ENCODE results near the gene GAL3ST1. TPM values are rescaled to one million over a fixed set of nuclear protein-coding genes. Genes with fewer than 3 reads are reported as not detected.
A peak's percentile ranks its signal among the peaks of the same experiment; 100 is the strongest.

GAL3ST1 gene
- polyA plus RNA-seq, 1 experiment, result 0.06 TPM

- H3K9me3 ChIP-seq (ENCODE audit: control insufficient read depth, insufficient read depth, low read length), result no peaks in the 10 kb centered on the region; the same call in 1 of the 2 replicates
- no peaks in the 10 kb centered on the region for H3K27me3 ChIP-seq (ENCODE audit: control insufficient read depth, insufficient read depth, low read length)
- DNase-seq (ENCODE audit: low read depth, low spot score), result no peak
- no peak overlapping the region for H3K27ac ChIP-seq (ENCODE audit: low read depth, low read length)
- TF ChIP-seq CTCF (IDR thresholded peaks at IDR 0.05; ENCODE audit: low read depth, low read length), result no peak
- POLR2A ChIA-PET, result no interaction called here
- CTCF ChIA-PET, result no interaction called here
- no peak overlapping the region for H3K4me3 ChIP-seq (ENCODE audit: low read depth, low read length)
These were observed 6.4 kb upstream of the GAL3ST1 start for GRCh38 chr22:30580896-30581295.

- POLR2A ChIA-PET, result no interaction called here
These were observed 4.0 kb upstream of the GAL3ST1 start for GRCh38 chr22:30578481-30578880.

GRCh38 chr22:30575859-30576258 is 1.4 kb upstream of the GAL3ST1 start:
- peak overlapping the region; percentile 82 for H3K27ac ChIP-seq (ENCODE audit: low read depth, low read length)
- H3K4me3 ChIP-seq (ENCODE audit: low read depth, low read length), result no peak overlapping the region
- H3K27me3 ChIP-seq (ENCODE audit: control insufficient read depth, insufficient read depth, low read length), result peaks cover 7% of the 10 kb centered on the region
- POLR2A ChIA-PET, result interaction anchor here (1.3 kb wide), 1 partner anchor 16 kb away, joined by 5 read pairs; the partner anchor contains the start of gene PES1
- H3K9me3 ChIP-seq (ENCODE audit: control insufficient read depth, insufficient read depth, low read length), result no peaks in the 10 kb centered on the region
- TF ChIP-seq CTCF (IDR thresholded peaks at IDR 0.05; ENCODE audit: low read depth, low read length), result no peak
- CTCF ChIA-PET, result no interaction called here
- DNase-seq (ENCODE audit: low read depth, low spot score), result no peak

More at GRCh38 chr22:30578481-30578880, 4.0 kb upstream of the GAL3ST1 start:
- DNase-seq (ENCODE audit: low read depth, low spot score), result no peak
- Histone ChIP-seq H3K27me3 (ENCODE audit: control insufficient read depth, insufficient read depth, low read length) (no peaks in the 10 kb centered on the region), H3K4me3 (ENCODE audit: low read depth, low read length) (no peak overlapping the region), H3K9me3 (ENCODE audit: control insufficient read depth, insufficient read depth, low read length) (no peaks in the 10 kb centered on the region; the same call in 1 of the 2 replicates), H3K27ac (ENCODE audit: low read depth, low read length) (no peak overlapping the region)
- CTCF ChIA-PET, result no interaction called here
- no peak for TF ChIP-seq CTCF (IDR thresholded peaks at IDR 0.05; ENCODE audit: low read depth, low read length)

- H3K27ac ChIP-seq (ENCODE audit: low read depth, low read length), result peak overlapping the region; percentile 82
- peak; percentile 38 for DNase-seq (ENCODE audit: low read depth, low spot score)
- ChIA-PET POLR2A (interaction anchor here (0.6 to 1.3 kb wide), 3 partner anchors 17 to 180 kb away, joined by 3 to 5 read pairs (median 3); partner anchors contain the start of gene PES1), CTCF (interaction anchor here (1.1 kb wide), 1 partner anchor 180 kb away, joined by 3 read pairs; no protein-coding TSS in a partner anchor)
- 0 out of 2 replicates have a peak, but pooled peaks have one; percentile 10 for TF ChIP-seq CTCF (IDR thresholded peaks at IDR 0.05; ENCODE audit: low read depth, low read length)
- no peaks in the 10 kb centered on the region for H3K9me3 ChIP-seq (ENCODE audit: control insufficient read depth, insufficient read depth, low read length)
- H3K4me3 ChIP-seq (ENCODE audit: low read depth, low read length), result peak overlapping the region; percentile 13; the same call in 1 of the 2 replicates
- peaks cover 10% of the 10 kb centered on the region for H3K27me3 ChIP-seq (ENCODE audit: control insufficient read depth, insufficient read depth, low read length)
These were observed 669 bp upstream of the GAL3ST1 start for GRCh38 chr22:30574997-30575671.

- TF ChIP-seq CTCF (IDR thresholded peaks at IDR 0.05; ENCODE audit: low read depth, low read length), result no peak
- H3K27me3 ChIP-seq (ENCODE audit: control insufficient read depth, insufficient read depth, low read length), result peaks cover 16% of the 10 kb centered on the region
- no peak for DNase-seq (ENCODE audit: low read depth, low spot score)
- no peak overlapping the region for H3K4me3 ChIP-seq (ENCODE audit: low read depth, low read length)
- CTCF ChIA-PET, result no interaction called here
- H3K9me3 ChIP-seq (ENCODE audit: control insufficient read depth, insufficient read depth, low read length), result no peaks in the 10 kb centered on the region
- POLR2A ChIA-PET, result no interaction called here
- no peak overlapping the region for H3K27ac ChIP-seq (ENCODE audit: low read depth, low read length)
These were observed 821 bp downstream of the GAL3ST1 start for GRCh38 chr22:30573594-30574094.

Measured in AG04450 (cell line).